PC-3 (cell line): ENCODE data around the gene PHF11.

Experiments used
- EZH2 ChIP-seq: fragments of 300-600 bp; sonication (generic); IDR thresholded peaks from one replicate; pipeline ENCODE4 v1.6.1; 2017; ENCODE audit warnings: antibody characterized with exemption, mild to moderate bottlenecking, low read length; ENCODE audit not compliant: unreplicated experiment
- EZH2phosphoT487 ChIP-seq: fragments of 300-600 bp; sonication (generic); IDR thresholded peaks from 2 replicates; pipeline ENCODE4 v1.6.1; 2018; ENCODE audit warnings: mild to moderate bottlenecking, antibody characterized with exemption, low read length, borderline replicate concordance
- TF ChIP-seq, protein P1 (sequence below): fragments of 300-600 bp; sonication (generic); conservative IDR thresholded peaks from 2 replicates; pipeline ENCODE4 v1.5.1; 2017; ENCODE audit warnings: antibody characterized with exemption, low read depth, mild to moderate bottlenecking, low read length

DNA sequence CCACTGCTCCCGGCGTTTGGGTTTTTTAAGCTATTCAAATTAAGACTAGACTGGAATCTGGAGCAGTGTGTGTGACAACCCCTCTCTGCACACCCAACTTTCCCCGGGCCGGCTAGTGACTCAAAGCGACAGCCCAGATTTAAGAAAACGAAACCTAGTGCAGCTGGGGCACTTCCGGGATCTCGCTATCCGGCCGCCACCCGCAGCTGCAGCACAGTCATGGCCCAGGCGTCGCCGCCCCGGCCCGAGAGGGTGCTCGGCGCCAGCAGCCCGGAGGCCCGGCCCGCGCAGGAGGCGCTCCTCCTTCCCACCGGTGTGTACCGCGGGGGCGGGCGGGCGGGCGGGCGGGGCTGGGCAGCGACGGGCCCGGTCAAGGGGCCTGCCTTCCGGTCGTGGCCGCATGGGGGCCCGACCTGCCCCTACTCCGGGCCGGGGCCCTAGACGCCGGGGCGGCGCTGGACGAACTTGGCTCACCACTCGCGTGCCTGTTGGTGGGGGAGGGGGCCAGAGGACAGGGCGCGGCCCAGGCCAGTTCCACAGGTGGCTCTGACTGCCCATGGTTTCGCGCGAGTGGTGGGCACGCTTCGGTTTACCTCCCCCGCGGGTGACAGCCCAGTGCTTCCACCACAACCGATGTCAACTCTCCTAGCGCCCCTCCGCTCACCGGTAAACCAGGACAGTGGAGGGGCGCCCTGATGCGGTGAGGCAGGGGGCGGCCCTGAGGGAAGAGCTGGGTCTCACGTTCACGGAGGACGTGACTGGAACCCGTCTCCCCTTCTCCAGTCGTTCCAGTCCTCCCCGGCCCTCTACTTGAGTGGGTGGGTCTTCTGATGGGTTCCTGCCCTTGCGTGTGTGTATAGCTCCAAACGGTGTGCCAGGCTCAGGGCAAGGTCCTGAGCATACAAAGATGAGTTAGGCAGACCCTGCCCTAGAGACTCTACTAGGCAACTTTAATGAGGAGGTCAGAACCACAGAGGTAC is at the start of gene PHF11:
- TF ChIP-seq, protein P1, sequence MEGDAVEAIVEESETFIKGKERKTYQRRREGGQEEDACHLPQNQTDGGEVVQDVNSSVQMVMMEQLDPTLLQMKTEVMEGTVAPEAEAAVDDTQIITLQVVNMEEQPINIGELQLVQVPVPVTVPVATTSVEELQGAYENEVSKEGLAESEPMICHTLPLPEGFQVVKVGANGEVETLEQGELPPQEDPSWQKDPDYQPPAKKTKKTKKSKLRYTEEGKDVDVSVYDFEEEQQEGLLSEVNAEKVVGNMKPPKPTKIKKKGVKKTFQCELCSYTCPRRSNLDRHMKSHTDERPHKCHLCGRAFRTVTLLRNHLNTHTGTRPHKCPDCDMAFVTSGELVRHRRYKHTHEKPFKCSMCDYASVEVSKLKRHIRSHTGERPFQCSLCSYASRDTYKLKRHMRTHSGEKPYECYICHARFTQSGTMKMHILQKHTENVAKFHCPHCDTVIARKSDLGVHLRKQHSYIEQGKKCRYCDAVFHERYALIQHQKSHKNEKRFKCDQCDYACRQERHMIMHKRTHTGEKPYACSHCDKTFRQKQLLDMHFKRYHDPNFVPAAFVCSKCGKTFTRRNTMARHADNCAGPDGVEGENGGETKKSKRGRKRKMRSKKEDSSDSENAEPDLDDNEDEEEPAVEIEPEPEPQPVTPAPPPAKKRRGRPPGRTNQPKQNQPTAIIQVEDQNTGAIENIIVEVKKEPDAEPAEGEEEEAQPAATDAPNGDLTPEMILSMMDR: no peak
- TF ChIP-seq EZH2 (no peak), EZH2phosphoT487 (no peak)
